H9 (cell line): Measurements from ENCODE around the gene ZMIZ2. TPM values are rescaled to one million over a fixed set of nuclear protein-coding genes. Genes with fewer than 3 reads are reported as not detected.

Source experiments
- DNase-seq: peaks from one replicate; pipeline ENCODE4 v3.0.0-alpha.2; 2017
- H2AFZ ChIP-seq: one replicate; pipeline ENCODE4 v1.6.1; 2013; ENCODE audit warnings: mild to moderate bottlenecking, low read length, control low read depth, moderate library complexity
- H2AK5ac ChIP-seq: 2 replicates; pipeline ENCODE4 v1.6.1; 2013; ENCODE audit warnings: low read length, control low read depth, mixed read lengths; ENCODE audit not compliant: insufficient read length
- H2BK120ac ChIP-seq: one replicate; pipeline ENCODE4 v1.6.1; 2013; ENCODE audit warnings: low read depth, mild to moderate bottlenecking, low read length, control low read depth, inconsistent platforms; ENCODE audit not compliant: poor library complexity, severe bottlenecking
- H2BK12ac ChIP-seq: 2 replicates; pipeline ENCODE4 v1.6.1; 2013; ENCODE audit warnings: low read length, control low read depth, mixed read lengths, low read depth; ENCODE audit not compliant: insufficient read length
- H2BK15ac ChIP-seq: 2 replicates; pipeline ENCODE4 v1.6.1; 2013; ENCODE audit warnings: low read depth, low read length, control low read depth
- H2BK20ac ChIP-seq: one replicate; pipeline ENCODE4 v1.6.1; 2013; ENCODE audit warnings: low read depth, mild to moderate bottlenecking, low read length, control low read depth, inconsistent platforms; ENCODE audit not compliant: poor library complexity, severe bottlenecking
- H2BK5ac ChIP-seq: 2 replicates; pipeline ENCODE4 v1.6.1; 2013; ENCODE audit warnings: low read length, control low read depth, mixed read lengths; ENCODE audit not compliant: insufficient read length
- H3K14ac ChIP-seq: 2 replicates; pipeline ENCODE4 v1.6.1; 2013; ENCODE audit warnings: low read length, control low read depth; ENCODE audit not compliant: insufficient read depth
- H3K18ac ChIP-seq: 2 replicates; pipeline ENCODE4 v1.6.1; 2013; ENCODE audit warnings: low read depth, mild to moderate bottlenecking, mixed read lengths, low read length, control low read depth; ENCODE audit not compliant: insufficient read length
- H3K23ac ChIP-seq: 2 replicates; pipeline ENCODE4 v1.6.1; 2013; ENCODE audit warnings: low read length, control low read depth, mixed read lengths, low read depth; ENCODE audit not compliant: insufficient read length
- H3K23me2 ChIP-seq: 2 replicates; pipeline ENCODE4 v1.6.1; 2013; ENCODE audit warnings: low read depth, mild to moderate bottlenecking, mixed read lengths, low read length, control low read depth; ENCODE audit not compliant: insufficient read length, poor library complexity, severe bottlenecking
- H3K27ac ChIP-seq: 2 replicates; pipeline ENCODE4 v1.5.1; 2013; ENCODE audit warnings: low read length, control low read depth, mixed read lengths, low read depth; ENCODE audit not compliant: insufficient read length
- H3K27me3 ChIP-seq: 2 replicates; pipeline ENCODE4 v1.6.1; 2013; ENCODE audit warnings: low read length, control low read depth, inconsistent platforms; ENCODE audit not compliant: insufficient read depth
- H3K4ac ChIP-seq: 2 replicates; pipeline ENCODE4 v1.6.1; 2013; ENCODE audit warnings: low read depth, mild to moderate bottlenecking, control low read depth, inconsistent platforms, low read length, moderate library complexity
- H3K4me1 ChIP-seq: 2 replicates; pipeline ENCODE4 v1.6.1; 2013; ENCODE audit warnings: low read length, control low read depth, inconsistent platforms; ENCODE audit not compliant: insufficient read depth
- H3K4me2 ChIP-seq: 2 replicates; pipeline ENCODE4 v1.6.1; 2013; ENCODE audit warnings: low read length, control low read depth, mixed read lengths; ENCODE audit not compliant: insufficient read length, insufficient read depth
- H3K56ac ChIP-seq: 2 replicates; pipeline ENCODE4 v1.6.1; 2013; ENCODE audit warnings: low read depth, mild to moderate bottlenecking, mixed read lengths, low read length, control low read depth; ENCODE audit not compliant: insufficient read length
- H3K79me1 ChIP-seq: 2 replicates; pipeline ENCODE4 v1.6.1; 2013; ENCODE audit warnings: low read depth, mild to moderate bottlenecking, moderate library complexity, low read length, control low read depth, inconsistent platforms; ENCODE audit not compliant: insufficient read depth, poor library complexity, severe bottlenecking
- H3K79me2 ChIP-seq: 2 replicates; pipeline ENCODE4 v1.6.1; 2013; ENCODE audit warnings: low read length, control low read depth, inconsistent platforms; ENCODE audit not compliant: insufficient read depth
- H3K9ac ChIP-seq: 2 replicates; pipeline ENCODE4 v1.6.1; 2013; ENCODE audit warnings: low read length, control low read depth, mixed read lengths; ENCODE audit not compliant: insufficient read length; ENCODE audit errors: extremely low read depth
- H3K9me3 ChIP-seq: one replicate; pipeline ENCODE4 v1.6.1; 2013; ENCODE audit warnings: low read depth, low read length, inconsistent platforms; ENCODE audit not compliant: control insufficient read depth
- H3T11ph ChIP-seq: one replicate; pipeline ENCODE4 v1.6.1; 2013; ENCODE audit warnings: mild to moderate bottlenecking, low read length, control low read depth, inconsistent platforms
- H4K20me1 ChIP-seq: one replicate; pipeline ENCODE4 v1.6.1; 2013; ENCODE audit not compliant: control insufficient read depth, insufficient read length, insufficient read depth
- H4K5ac ChIP-seq: 2 replicates; pipeline ENCODE4 v1.6.1; 2013; ENCODE audit warnings: low read depth, mild to moderate bottlenecking, mixed read lengths, low read length, control low read depth; ENCODE audit not compliant: insufficient read length
- H4K8ac ChIP-seq: replicated peaks from 2 replicates; pipeline ENCODE4 v1.6.1; 2013; ENCODE audit warnings: low read length, control low read depth, mixed read lengths, low read depth; ENCODE audit not compliant: insufficient read length
- H4K91ac ChIP-seq: 2 replicates; pipeline ENCODE4 v1.6.1; 2013; ENCODE audit warnings: low read depth, mild to moderate bottlenecking, moderate library complexity, mixed read lengths, low read length, control low read depth; ENCODE audit not compliant: insufficient read length
- H3K27ac Mint-ChIP-seq, 3 experiments: 2 replicates in 2 of 3; 3 replicates in 1 of 3; pipeline ENCODE4 v1.8.0; 2020 to 2021; ENCODE audit warnings: mixed read lengths in 3 of 3, mild to moderate bottlenecking in 1 of 3, moderate library complexity in 1 of 3
- H3K27me3 Mint-ChIP-seq: 2 replicates; pipeline ENCODE4 v1.8.0; 2021; ENCODE audit warnings: low read depth, mild to moderate bottlenecking, moderate library complexity, mixed read lengths
- H3K36me3 Mint-ChIP-seq, 3 experiments: 2 replicates in 2 of 3; 3 replicates in 1 of 3; pipeline ENCODE4 v1.8.0; 2020 to 2021; ENCODE audit warnings: low read depth in 3 of 3, mixed read lengths in 3 of 3; ENCODE audit not compliant: insufficient read depth in 1 of 3
- H3K4me1 Mint-ChIP-seq, 2 experiments: 2 replicates each; pipeline ENCODE4 v1.8.0; 2020; ENCODE audit warnings: mixed read lengths in 2 of 2
- H3K4me3 Mint-ChIP-seq, 2 experiments: 2 replicates in 1 of 2; 3 replicates in 1 of 2; pipeline ENCODE4 v1.8.0; 2020 to 2021; ENCODE audit warnings: mild to moderate bottlenecking in 2 of 2, mixed read lengths in 2 of 2, moderate library complexity in 1 of 2
- H3K9me3 Mint-ChIP-seq, 2 experiments: 2 replicates in 1 of 2; 3 replicates in 1 of 2; pipeline ENCODE4 v1.8.0; 2020; ENCODE audit warnings: mild to moderate bottlenecking in 2 of 2, mixed read lengths in 2 of 2, moderate library complexity in 1 of 2
- WGBS: extraction: QIAGEN DNeasy Blood & Tissue Kit; methylation state at CpG from one replicate; pipeline ENCODE4 v1.1.7; 2013; ENCODE audit warnings: missing lambda C conversion rate, low lambda C conversion rate, mixed read lengths; ENCODE audit not compliant: insufficient read length; ENCODE audit errors: extremely low coverage; 5-methylcytosine and 5-hydroxymethylcytosine counted together
- total RNA-seq: library from RNA; stranded (reverse); gene quantifications from 2 replicates; pipeline ENCODE4 v1.2.1, GENCODE V29; 2021
- TF ChIP-seq, protein P1 (sequence below): fragments of 200-600 bp; sonication (generic); conservative IDR thresholded peaks from 3 replicates; pipeline ENCODE4 v1.8.0; 2021; ENCODE audit warnings: antibody characterized with exemption, mild to moderate bottlenecking

ZMIZ2 gene
- total RNA-seq, 1 experiment from 2014 or later: 72.9 TPM

DNA sequence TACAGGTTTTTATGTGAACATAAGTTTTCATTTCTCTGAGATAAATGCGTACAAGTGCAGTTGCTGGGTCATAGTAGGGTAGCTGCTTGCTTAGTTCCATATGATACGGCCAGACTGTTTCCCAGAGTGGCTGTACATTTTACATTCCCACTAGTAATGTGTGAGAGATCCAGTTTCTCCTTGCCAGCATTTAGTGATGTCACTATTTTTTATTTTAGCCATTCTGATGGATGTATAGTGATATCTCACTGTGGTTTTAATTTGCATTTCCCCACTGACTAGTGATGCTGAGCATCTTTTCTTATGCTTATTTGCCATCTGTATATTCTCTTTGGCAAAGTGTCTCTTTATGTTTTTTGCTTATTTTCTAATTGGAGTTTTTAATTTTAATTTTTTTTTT lies 4.2 kb downstream of the ZMIZ2 start:
- no peak overlapping the region for H4K5ac ChIP-seq
- no peak overlapping the region for H2AK5ac ChIP-seq
- no peak overlapping the region for H2BK12ac ChIP-seq
- WGBS: no CpG with 5 or more reads among the region's 2 CpGs
- no peaks in the 10 kb centered on the region for H3K27me3 Mint-ChIP-seq
- peaks cover 21% of the 10 kb centered on the region in 2 experiments for H3K4me1 Mint-ChIP-seq
- no peak for DNase-seq
- H3K36me3 Mint-ChIP-seq: peaks cover 12 to 21% (median 19%) of the 10 kb centered on the region in 3 experiments; a peak in 6 of 7 replicates
- H2BK20ac ChIP-seq: no peak overlapping the region
- peaks cover 2% of the 10 kb centered on the region; the same call in 1 of the 2 replicates for H3K79me2 ChIP-seq
- H3K79me1 ChIP-seq: peaks cover 6% of the 10 kb centered on the region
- H3K27ac ChIP-seq: no peak overlapping the region
- H4K8ac ChIP-seq: no peak overlapping the region
- H3K4me1 ChIP-seq: peaks cover 4% of the 10 kb centered on the region; the same call in 1 of the 2 replicates
- H4K20me1 ChIP-seq: no peaks in the 10 kb centered on the region
- no peak overlapping the region for H3K4ac ChIP-seq
- H3K23ac ChIP-seq: no peak overlapping the region
- H3K4me3 Mint-ChIP-seq: no peak overlapping the region
- H2AFZ ChIP-seq: no peak overlapping the region
- no peak overlapping the region for H3K9ac ChIP-seq
- no peak overlapping the region for H3K18ac ChIP-seq
- no peaks in the 10 kb centered on the region for H3K9me3 ChIP-seq
- no peak overlapping the region for H2BK120ac ChIP-seq
- no peak overlapping the region for H3K4me2 ChIP-seq
- H3T11ph ChIP-seq: no peak overlapping the region
- H3K27me3 ChIP-seq: no peaks in the 10 kb centered on the region
- H3K9me3 Mint-ChIP-seq: no peaks in the 10 kb centered on the region
- H3K27ac Mint-ChIP-seq: no peak overlapping the region
- H3K56ac ChIP-seq: no peak overlapping the region
- H2BK5ac ChIP-seq: no peak overlapping the region
- peaks cover 8% of the 10 kb centered on the region for H3K23me2 ChIP-seq
- H2BK15ac ChIP-seq: no peak overlapping the region
- no peak overlapping the region for H4K91ac ChIP-seq
- no peak overlapping the region for H3K14ac ChIP-seq
- TF ChIP-seq, protein P1, sequence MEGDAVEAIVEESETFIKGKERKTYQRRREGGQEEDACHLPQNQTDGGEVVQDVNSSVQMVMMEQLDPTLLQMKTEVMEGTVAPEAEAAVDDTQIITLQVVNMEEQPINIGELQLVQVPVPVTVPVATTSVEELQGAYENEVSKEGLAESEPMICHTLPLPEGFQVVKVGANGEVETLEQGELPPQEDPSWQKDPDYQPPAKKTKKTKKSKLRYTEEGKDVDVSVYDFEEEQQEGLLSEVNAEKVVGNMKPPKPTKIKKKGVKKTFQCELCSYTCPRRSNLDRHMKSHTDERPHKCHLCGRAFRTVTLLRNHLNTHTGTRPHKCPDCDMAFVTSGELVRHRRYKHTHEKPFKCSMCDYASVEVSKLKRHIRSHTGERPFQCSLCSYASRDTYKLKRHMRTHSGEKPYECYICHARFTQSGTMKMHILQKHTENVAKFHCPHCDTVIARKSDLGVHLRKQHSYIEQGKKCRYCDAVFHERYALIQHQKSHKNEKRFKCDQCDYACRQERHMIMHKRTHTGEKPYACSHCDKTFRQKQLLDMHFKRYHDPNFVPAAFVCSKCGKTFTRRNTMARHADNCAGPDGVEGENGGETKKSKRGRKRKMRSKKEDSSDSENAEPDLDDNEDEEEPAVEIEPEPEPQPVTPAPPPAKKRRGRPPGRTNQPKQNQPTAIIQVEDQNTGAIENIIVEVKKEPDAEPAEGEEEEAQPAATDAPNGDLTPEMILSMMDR: no peak
